ENCODE measurements around the gene STARD13. TPM values are rescaled to one million over a fixed set of nuclear protein-coding genes. Genes with fewer than 3 reads are reported as not detected.

STARD13 gene
- total and polyA plus RNA-seq, 4 donors, result 14.2 to 51.4 (median 22.2) TPM

DNA sequence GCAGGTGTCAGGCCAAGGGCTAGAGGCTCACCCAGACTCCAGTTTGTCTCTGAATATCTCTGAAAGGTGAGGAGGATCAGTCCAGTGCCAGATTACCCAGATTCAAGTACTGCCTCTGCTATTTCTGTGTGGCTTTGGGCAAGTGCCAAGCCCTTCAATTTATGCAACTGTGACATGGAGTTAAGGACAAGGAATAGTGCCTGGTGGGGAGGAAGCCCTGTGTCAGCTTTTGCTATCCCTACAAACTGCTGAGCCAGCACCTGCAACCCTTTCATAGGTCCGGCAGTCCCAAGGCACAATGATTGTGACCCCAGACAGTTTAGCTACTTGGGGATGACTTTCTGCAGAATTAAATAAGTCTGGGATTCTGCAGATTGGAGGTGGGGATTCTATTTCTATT, 146.4 kb downstream of the STARD13 start:
- WGBS (ENCODE audit: insufficient coverage), result no CpG with 5 or more reads among the region's 1 CpG
- Histone ChIP-seq H3K4me1 (ENCODE audit: control insufficient read depth, insufficient read depth, low read length) (peaks cover 9% of the 10 kb centered on the region), H3K27ac (ENCODE audit: low read depth, low read length) (peak overlapping the region; percentile 26), H3K9me3 (ENCODE audit: control insufficient read depth, insufficient read depth, low read length) (peaks cover 7% of the 10 kb centered on the region), H3K4me3 (ENCODE audit: low read depth, low read length) (no peak overlapping the region), H3K27me3 (ENCODE audit: control insufficient read depth, insufficient read depth, low read length) (no peaks in the 10 kb centered on the region), H3K36me3 (ENCODE audit: control insufficient read depth, insufficient read depth, low read length) (peaks cover 6% of the 10 kb centered on the region)
- DNase-seq (ENCODE audit: low read depth in 4 of 6, low spot score in 6 of 6), result peak in 1 of 6 donors; percentile 48

DNA sequence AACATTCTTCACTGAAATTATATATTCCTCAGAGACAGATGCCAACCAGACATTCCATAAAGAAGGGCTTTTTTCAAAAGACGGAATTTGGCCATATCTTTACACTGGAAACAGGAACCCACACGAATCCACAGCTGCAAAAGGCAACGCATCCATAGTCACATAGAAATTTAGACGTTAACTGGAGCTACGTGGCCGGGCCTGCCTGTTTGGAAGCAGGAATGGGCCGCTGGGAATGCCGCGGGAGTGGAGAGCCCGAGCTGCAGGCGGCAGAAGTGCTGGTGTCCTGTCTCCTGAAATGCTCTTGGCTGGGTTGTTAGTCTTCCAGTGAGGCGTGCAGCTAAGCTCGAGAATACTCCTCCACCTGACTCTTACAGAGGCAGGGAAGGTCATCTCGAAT, 147.1 kb downstream of the STARD13 start:
- H3K4me1 ChIP-seq (ENCODE audit: control insufficient read depth, insufficient read depth, low read length), result peaks cover 9% of the 10 kb centered on the region
- WGBS (ENCODE audit: insufficient coverage), result 69% methylated on average over 10 of the region's 14 CpGs
- no peak overlapping the region for H3K4me3 ChIP-seq (ENCODE audit: low read depth, low read length)
- H3K27me3 ChIP-seq (ENCODE audit: control insufficient read depth, insufficient read depth, low read length), result no peaks in the 10 kb centered on the region
- peaks cover 7% of the 10 kb centered on the region for H3K9me3 ChIP-seq (ENCODE audit: control insufficient read depth, insufficient read depth, low read length)
- no peak for DNase-seq (ENCODE audit: low read depth in 4 of 6, low spot score in 6 of 6)
- H3K36me3 ChIP-seq (ENCODE audit: control insufficient read depth, insufficient read depth, low read length), result peaks cover 6% of the 10 kb centered on the region
- H3K27ac ChIP-seq (ENCODE audit: low read depth, low read length), result peak overlapping the region; percentile 25

- no peak for DNase-seq (ENCODE audit: low read depth in 4 of 6, low spot score in 6 of 6)
- WGBS (ENCODE audit: insufficient coverage), result 55% methylated on average over 2 of the region's 4 CpGs
- H3K4me1 ChIP-seq (ENCODE audit: control insufficient read depth, insufficient read depth, low read length), result peaks cover 9% of the 10 kb centered on the region
- no peak overlapping the region for H3K4me3 ChIP-seq (ENCODE audit: low read depth, low read length)
- peaks cover 7% of the 10 kb centered on the region for H3K9me3 ChIP-seq (ENCODE audit: control insufficient read depth, insufficient read depth, low read length)
- H3K27ac ChIP-seq (ENCODE audit: low read depth, low read length), result peak overlapping the region; percentile 51
- peaks cover 6% of the 10 kb centered on the region for H3K36me3 ChIP-seq (ENCODE audit: control insufficient read depth, insufficient read depth, low read length)
- H3K27me3 ChIP-seq (ENCODE audit: control insufficient read depth, insufficient read depth, low read length), result no peaks in the 10 kb centered on the region
Observed at GRCh38 chr13:33137721-33138120, 147.8 kb downstream of the STARD13 start.

DNA sequence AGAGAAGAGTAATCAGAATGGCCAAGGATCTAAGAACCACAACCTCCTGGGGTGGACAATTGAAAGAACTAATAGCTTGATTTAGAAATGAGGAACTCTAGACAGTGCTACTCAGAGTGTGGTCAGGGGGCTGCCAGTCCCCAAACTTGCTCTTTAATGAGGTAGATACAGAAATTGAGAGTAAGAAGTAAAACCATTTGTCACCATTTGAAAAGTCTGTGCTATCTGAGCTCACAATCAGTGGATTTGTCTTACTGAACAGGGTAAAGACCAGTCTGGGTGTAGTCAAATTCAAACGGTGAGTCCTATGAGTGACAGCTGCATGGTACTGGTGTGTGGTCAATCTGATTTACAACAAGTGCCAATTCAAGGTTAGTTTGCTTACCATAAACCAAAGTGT, 150.5 kb downstream of the STARD13 start:
- no peak for DNase-seq (ENCODE audit: low read depth in 4 of 6, low spot score in 6 of 6)
- Histone ChIP-seq H3K4me1 (ENCODE audit: control insufficient read depth, insufficient read depth, low read length) (peaks cover 11% of the 10 kb centered on the region), H3K9me3 (ENCODE audit: control insufficient read depth, insufficient read depth, low read length) (peaks cover 7% of the 10 kb centered on the region), H3K27ac (ENCODE audit: low read depth, low read length) (no peak overlapping the region), H3K36me3 (ENCODE audit: control insufficient read depth, insufficient read depth, low read length) (peaks cover 7% of the 10 kb centered on the region), H3K4me3 (ENCODE audit: low read depth, low read length) (no peak overlapping the region), H3K27me3 (ENCODE audit: control insufficient read depth, insufficient read depth, low read length) (no peaks in the 10 kb centered on the region)
- WGBS (ENCODE audit: insufficient coverage), result no CpG with 5 or more reads among the region's 1 CpG

- Histone ChIP-seq H3K9me3 (ENCODE audit: control insufficient read depth, insufficient read depth, low read length) (peaks cover 7% of the 10 kb centered on the region), H3K4me3 (ENCODE audit: low read depth, low read length) (no peak overlapping the region), H3K36me3 (ENCODE audit: control insufficient read depth, insufficient read depth, low read length) (peaks cover 16% of the 10 kb centered on the region), H3K27me3 (ENCODE audit: control insufficient read depth, insufficient read depth, low read length) (no peaks in the 10 kb centered on the region), H3K27ac (ENCODE audit: low read depth, low read length) (no peak overlapping the region), H3K4me1 (ENCODE audit: control insufficient read depth, insufficient read depth, low read length) (peaks cover 18% of the 10 kb centered on the region)
- WGBS (ENCODE audit: insufficient coverage), result 89% methylated on average over 2 of the region's 3 CpGs
- DNase-seq (ENCODE audit: low read depth in 4 of 6, low spot score in 6 of 6), result no peak
Observed at GRCh38 chr13:33134213-33134612, 151.3 kb downstream of the STARD13 start.

- Histone ChIP-seq H3K27ac (ENCODE audit: low read depth, low read length) (peak overlapping the region; percentile 2), H3K4me3 (ENCODE audit: low read depth, low read length) (no peak overlapping the region), H3K36me3 (ENCODE audit: control insufficient read depth, insufficient read depth, low read length) (peaks cover 15% of the 10 kb centered on the region), H3K4me1 (ENCODE audit: control insufficient read depth, insufficient read depth, low read length) (peaks cover 12% of the 10 kb centered on the region), H3K27me3 (ENCODE audit: control insufficient read depth, insufficient read depth, low read length) (no peaks in the 10 kb centered on the region), H3K9me3 (ENCODE audit: control insufficient read depth, insufficient read depth, low read length) (peaks cover 7% of the 10 kb centered on the region)
- WGBS (ENCODE audit: insufficient coverage), result no CpG with 5 or more reads among the region's 1 CpG
- DNase-seq (ENCODE audit: low read depth in 4 of 6, low spot score in 6 of 6), result peak in 1 of 6 donors; percentile 34
Observed at GRCh38 chr13:33132644-33133440, 152.7 kb downstream of the STARD13 start.

- H3K27me3 ChIP-seq (ENCODE audit: control insufficient read depth, insufficient read depth, low read length), result no peaks in the 10 kb centered on the region
- H3K4me3 ChIP-seq (ENCODE audit: low read depth, low read length), result no peak overlapping the region
- DNase-seq (ENCODE audit: low read depth in 4 of 6, low spot score in 6 of 6), result no peak
- 92% methylated on average over 18 of the region's 20 CpGs for WGBS (ENCODE audit: insufficient coverage)
- peaks cover 17% of the 10 kb centered on the region for H3K36me3 ChIP-seq (ENCODE audit: control insufficient read depth, insufficient read depth, low read length)
- H3K9me3 ChIP-seq (ENCODE audit: control insufficient read depth, insufficient read depth, low read length), result no peaks in the 10 kb centered on the region
- peaks cover 23% of the 10 kb centered on the region for H3K4me1 ChIP-seq (ENCODE audit: control insufficient read depth, insufficient read depth, low read length)
- H3K27ac ChIP-seq (ENCODE audit: low read depth, low read length), result no peak overlapping the region
Observed at GRCh38 chr13:33129886-33130285, 155.7 kb downstream of the STARD13 start.

GRCh38 chr13:33129094-33129832, 156.3 kb downstream of the STARD13 start:
- H3K36me3 ChIP-seq (ENCODE audit: control insufficient read depth, insufficient read depth, low read length), result peaks cover 17% of the 10 kb centered on the region
- H3K4me1 ChIP-seq (ENCODE audit: control insufficient read depth, insufficient read depth, low read length), result peaks cover 23% of the 10 kb centered on the region
- H3K27me3 ChIP-seq (ENCODE audit: control insufficient read depth, insufficient read depth, low read length), result no peaks in the 10 kb centered on the region
- no peak for DNase-seq (ENCODE audit: low read depth in 4 of 6, low spot score in 6 of 6)
- no peak overlapping the region for H3K4me3 ChIP-seq (ENCODE audit: low read depth, low read length)
- H3K9me3 ChIP-seq (ENCODE audit: control insufficient read depth, insufficient read depth, low read length), result no peaks in the 10 kb centered on the region
- WGBS (ENCODE audit: insufficient coverage), result 96% methylated on average over 16 of the region's 20 CpGs
- H3K27ac ChIP-seq (ENCODE audit: low read depth, low read length), result no peak overlapping the region

- 100% methylated on average over 1 of the region's 4 CpGs for WGBS (ENCODE audit: insufficient coverage)
- no peak overlapping the region for H3K27ac ChIP-seq (ENCODE audit: low read depth, low read length)
- DNase-seq (ENCODE audit: low read depth in 4 of 6, low spot score in 6 of 6), result no peak
- peaks cover 28% of the 10 kb centered on the region for H3K4me1 ChIP-seq (ENCODE audit: control insufficient read depth, insufficient read depth, low read length)
- peaks cover 17% of the 10 kb centered on the region for H3K36me3 ChIP-seq (ENCODE audit: control insufficient read depth, insufficient read depth, low read length)
- no peaks in the 10 kb centered on the region for H3K27me3 ChIP-seq (ENCODE audit: control insufficient read depth, insufficient read depth, low read length)
- H3K9me3 ChIP-seq (ENCODE audit: control insufficient read depth, insufficient read depth, low read length), result no peaks in the 10 kb centered on the region
- no peak overlapping the region for H3K4me3 ChIP-seq (ENCODE audit: low read depth, low read length)
Observed at GRCh38 chr13:33128134-33128533, 157.4 kb downstream of the STARD13 start.

Data from spinal cord (tissue), 10 donors.